ENCODE results near the gene CTAG2.

DNA sequence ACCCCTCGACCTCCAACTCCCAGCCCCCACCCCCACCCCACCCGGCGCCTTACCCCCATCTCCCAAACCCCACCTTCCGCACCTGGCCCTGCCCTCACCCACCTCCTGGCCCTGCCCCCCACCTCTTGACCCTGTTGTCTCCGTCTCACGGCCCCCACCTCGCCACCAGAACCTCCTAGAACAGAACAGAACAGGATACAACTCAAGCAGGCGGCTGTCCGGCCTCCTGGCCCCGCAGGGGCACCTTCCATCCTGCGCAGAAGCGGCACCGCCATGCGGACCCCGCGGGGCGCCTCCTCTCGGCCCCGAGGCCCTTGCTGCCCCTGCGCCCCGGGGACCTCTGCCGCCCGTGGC, 354 bp downstream of the CTAG2 start:
- TF ChIP-seq, protein P1, sequence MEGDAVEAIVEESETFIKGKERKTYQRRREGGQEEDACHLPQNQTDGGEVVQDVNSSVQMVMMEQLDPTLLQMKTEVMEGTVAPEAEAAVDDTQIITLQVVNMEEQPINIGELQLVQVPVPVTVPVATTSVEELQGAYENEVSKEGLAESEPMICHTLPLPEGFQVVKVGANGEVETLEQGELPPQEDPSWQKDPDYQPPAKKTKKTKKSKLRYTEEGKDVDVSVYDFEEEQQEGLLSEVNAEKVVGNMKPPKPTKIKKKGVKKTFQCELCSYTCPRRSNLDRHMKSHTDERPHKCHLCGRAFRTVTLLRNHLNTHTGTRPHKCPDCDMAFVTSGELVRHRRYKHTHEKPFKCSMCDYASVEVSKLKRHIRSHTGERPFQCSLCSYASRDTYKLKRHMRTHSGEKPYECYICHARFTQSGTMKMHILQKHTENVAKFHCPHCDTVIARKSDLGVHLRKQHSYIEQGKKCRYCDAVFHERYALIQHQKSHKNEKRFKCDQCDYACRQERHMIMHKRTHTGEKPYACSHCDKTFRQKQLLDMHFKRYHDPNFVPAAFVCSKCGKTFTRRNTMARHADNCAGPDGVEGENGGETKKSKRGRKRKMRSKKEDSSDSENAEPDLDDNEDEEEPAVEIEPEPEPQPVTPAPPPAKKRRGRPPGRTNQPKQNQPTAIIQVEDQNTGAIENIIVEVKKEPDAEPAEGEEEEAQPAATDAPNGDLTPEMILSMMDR (IDR thresholded peaks at IDR 0.05) = no peak
- no peak for TF ChIP-seq POLR2A (IDR thresholded peaks at IDR 0.05)
